ENCODE measurements around the gene DYNC2LI1. TPM values are rescaled to one million over a fixed set of nuclear protein-coding genes. Genes with fewer than 3 reads are reported as not detected.

DYNC2LI1 gene
- total RNA-seq, 1 donor from 2014 or later, result 34.5 TPM

- H3K27me3 ChIP-seq (ENCODE audit: control insufficient read depth, insufficient read depth, low read length), result no peaks in the 10 kb centered on the region
- H3K36me3 ChIP-seq (ENCODE audit: control insufficient read depth, insufficient read depth, low read length), result peaks cover 2% of the 10 kb centered on the region
- no peak for TF ChIP-seq CTCF (IDR thresholded peaks at IDR 0.05; ENCODE audit: insufficient read depth, low read length, poor library complexity, severe bottlenecking)
- no peak overlapping the region for H3K4me3 ChIP-seq (ENCODE audit: low read depth, low read length)
- no peak for DNase-seq (ENCODE audit: low read depth)
Measured at GRCh38 chr2:43796206-43796605, 22.4 kb downstream of the DYNC2LI1 start.

GRCh38 chr2:43798300-43798699 is 24.5 kb downstream of the DYNC2LI1 start:
- H3K36me3 ChIP-seq (ENCODE audit: control insufficient read depth, insufficient read depth, low read length), result peaks cover 2% of the 10 kb centered on the region
- no peaks in the 10 kb centered on the region for H3K27me3 ChIP-seq (ENCODE audit: control insufficient read depth, insufficient read depth, low read length)
- no peak overlapping the region for H3K4me3 ChIP-seq (ENCODE audit: low read depth, low read length)
- DNase-seq (ENCODE audit: low read depth), result no peak
- peak; percentile 4 for TF ChIP-seq CTCF (IDR thresholded peaks at IDR 0.05; ENCODE audit: insufficient read depth, low read length, poor library complexity, severe bottlenecking)

- Histone ChIP-seq H3K27me3 (ENCODE audit: control insufficient read depth, insufficient read depth, low read length) (no peaks in the 10 kb centered on the region), H3K36me3 (ENCODE audit: control insufficient read depth, insufficient read depth, low read length) (peaks cover 2% of the 10 kb centered on the region), H3K4me3 (ENCODE audit: low read depth, low read length) (no peak overlapping the region)
- DNase-seq (ENCODE audit: low read depth), result no peak
- TF ChIP-seq CTCF (IDR thresholded peaks at IDR 0.05; ENCODE audit: insufficient read depth, low read length, poor library complexity, severe bottlenecking), result no peak
Measured at GRCh38 chr2:43800894-43801293, 27.1 kb downstream of the DYNC2LI1 start.

GRCh38 chr2:43802135-43802534 is 28.3 kb downstream of the DYNC2LI1 start:
- no peak for TF ChIP-seq CTCF (IDR thresholded peaks at IDR 0.05; ENCODE audit: insufficient read depth, low read length, poor library complexity, severe bottlenecking)
- Histone ChIP-seq H3K36me3 (ENCODE audit: control insufficient read depth, insufficient read depth, low read length) (no peaks in the 10 kb centered on the region), H3K27me3 (ENCODE audit: control insufficient read depth, insufficient read depth, low read length) (no peaks in the 10 kb centered on the region), H3K4me3 (ENCODE audit: low read depth, low read length) (no peak overlapping the region)
- DNase-seq (ENCODE audit: low read depth), result no peak

- DNase-seq (ENCODE audit: low read depth), result no peak
- Histone ChIP-seq H3K4me3 (ENCODE audit: low read depth, low read length) (no peak overlapping the region), H3K36me3 (ENCODE audit: control insufficient read depth, insufficient read depth, low read length) (no peaks in the 10 kb centered on the region), H3K27me3 (ENCODE audit: control insufficient read depth, insufficient read depth, low read length) (no peaks in the 10 kb centered on the region)
- TF ChIP-seq CTCF (IDR thresholded peaks at IDR 0.05; ENCODE audit: insufficient read depth, low read length, poor library complexity, severe bottlenecking), result no peak
Measured at GRCh38 chr2:43803113-43803512, 29.3 kb downstream of the DYNC2LI1 start.

- TF ChIP-seq CTCF (IDR thresholded peaks at IDR 0.05; ENCODE audit: insufficient read depth, low read length, poor library complexity, severe bottlenecking), result no peak
- Histone ChIP-seq H3K36me3 (ENCODE audit: control insufficient read depth, insufficient read depth, low read length) (no peaks in the 10 kb centered on the region), H3K4me3 (ENCODE audit: low read depth, low read length) (no peak overlapping the region), H3K27me3 (ENCODE audit: control insufficient read depth, insufficient read depth, low read length) (no peaks in the 10 kb centered on the region)
- DNase-seq (ENCODE audit: low read depth), result no peak
Measured at GRCh38 chr2:43806719-43807031, 32.8 kb downstream of the DYNC2LI1 start.
